DMS 273 treated with DMSO at 0.1 percent for 48 hours (cell line): ENCODE measurements around the gene MEMO1.
"Not testable (repeated sequence)": the region's sequence is repeated elsewhere in the genome, so short reads cannot be mapped to it uniquely, and the experiment has no call there.

Source experiments
- DNase-seq: peaks from one replicate; lab custom pipeline; 2025; lab: John Stamatoyannopoulos, UW

The MEMO1 gene

GRCh38 chr2:31907491-31907890 lies 103.3 kb downstream of the MEMO1 start:
- not testable (repeated sequence) for DNase-seq

- DNase-seq, result no peak
These were observed 107.6 kb downstream of the MEMO1 start for GRCh38 chr2:31903109-31903780.

- no peak for DNase-seq
These were observed 108.9 kb downstream of the MEMO1 start for GRCh38 chr2:31901900-31902299.

- DNase-seq, result not testable (repeated sequence)
These were observed 110.7 kb downstream of the MEMO1 start for GRCh38 chr2:31900156-31900555.

GRCh38 chr2:31898346-31898745 lies 112.5 kb downstream of the MEMO1 start:
- DNase-seq, result not testable (repeated sequence)

GRCh38 chr2:31897340-31897739 lies 113.5 kb downstream of the MEMO1 start:
- not testable (repeated sequence) for DNase-seq

- DNase-seq, result no peak
These were observed 114.5 kb downstream of the MEMO1 start for GRCh38 chr2:31896293-31896692.

- DNase-seq, result no peak
These were observed 116.2 kb downstream of the MEMO1 start for GRCh38 chr2:31894656-31895055.

- DNase-seq, result no peak
These were observed 117.7 kb downstream of the MEMO1 start for GRCh38 chr2:31893094-31893493.

- no peak for DNase-seq
These were observed 121.8 kb downstream of the MEMO1 start for GRCh38 chr2:31889044-31889443.

GRCh38 chr2:31888550-31888949 lies 122.3 kb downstream of the MEMO1 start:
- DNase-seq, result no peak

GRCh38 chr2:31886700-31887099 lies 124.1 kb downstream of the MEMO1 start:
- no peak for DNase-seq

- DNase-seq, result no peak
These were observed 133.8 kb downstream of the MEMO1 start for GRCh38 chr2:31877008-31877407.

GRCh38 chr2:31874071-31874470 lies 136.7 kb downstream of the MEMO1 start:
- DNase-seq, result no peak

- no peak for DNase-seq
These were observed 145.6 kb downstream of the MEMO1 start for GRCh38 chr2:31865215-31865614.

GRCh38 chr2:31863867-31864266 lies 146.9 kb downstream of the MEMO1 start:
- no peak for DNase-seq

- not testable (repeated sequence) for DNase-seq
These were observed 147.7 kb downstream of the MEMO1 start for GRCh38 chr2:31863015-31863656.

- DNase-seq, result no peak
These were observed 150.8 kb downstream of the MEMO1 start for GRCh38 chr2:31859959-31860358.

- DNase-seq, result no peak
These were observed 157.3 kb downstream of the MEMO1 start for GRCh38 chr2:31853521-31853920.

GRCh38 chr2:31842150-31842549 lies 168.7 kb downstream of the MEMO1 start:
- DNase-seq, result not testable (repeated sequence)

GRCh38 chr2:31835450-31835849 lies 175.4 kb downstream of the MEMO1 start:
- DNase-seq, result no peak

GRCh38 chr2:31832363-31832762 lies 178.4 kb downstream of the MEMO1 start:
- no peak for DNase-seq

GRCh38 chr2:31831585-31831984 lies 179.2 kb downstream of the MEMO1 start:
- DNase-seq, result no peak

- DNase-seq, result no peak
These were observed 181.9 kb downstream of the MEMO1 start for GRCh38 chr2:31828891-31829290.
